CD4-positive, CD25-positive, alpha-beta regulatory T cell (primary cell): ENCODE data around the gene COL5A1. TPM values are rescaled to one million over a fixed set of nuclear protein-coding genes. Genes with fewer than 3 reads are reported as not detected.

Experiments
- ATAC-seq, 2 donors: fragments of 150-1000 bp; cut with Tn5 transposase; one replicate each; pipeline ENCODE4 v1.10.0; 2021; ENCODE audit warnings: low read depth in 2 of 2, moderate number of reproducible peaks in 2 of 2, moderate library complexity in 1 of 2
- DNase-seq, 3 donors: peaks; one replicate each; pipeline versions ENCODE4 v3.0.0 to v3.0.0-alpha.2; 2012 to 2022; ENCODE audit warnings: mixed read lengths in 1 of 3
- H3K27ac ChIP-seq: one replicate; pipeline ENCODE4 v1.7.0; 2013; ENCODE audit warnings: mild to moderate bottlenecking, low read length; ENCODE audit not compliant: insufficient read depth, poor library complexity, severe bottlenecking
- H3K27me3 ChIP-seq: one replicate; pipeline ENCODE4 v1.7.0; 2013; ENCODE audit warnings: low read length; ENCODE audit not compliant: control insufficient read depth, insufficient read depth
- H3K36me3 ChIP-seq: one replicate; pipeline ENCODE4 v1.7.0; 2013; ENCODE audit warnings: mild to moderate bottlenecking, low read length, moderate library complexity; ENCODE audit not compliant: control insufficient read depth, insufficient read depth
- H3K4me1 ChIP-seq: 2 replicates; pipeline ENCODE4 v1.7.0; 2013; ENCODE audit warnings: mild to moderate bottlenecking, low read length; ENCODE audit not compliant: insufficient read depth, control insufficient read depth, poor library complexity, severe bottlenecking
- H3K4me3 ChIP-seq: one replicate; pipeline ENCODE4 v1.7.0; 2013; ENCODE audit warnings: low read depth, mild to moderate bottlenecking, low read length, moderate library complexity
- H3K9me3 ChIP-seq, 2 experiments: 1 replicate in 1 of 2; 2 replicates in 1 of 2; pipeline ENCODE4 v1.7.0; 2013; ENCODE audit warnings: low read length in 2 of 2, mild to moderate bottlenecking in 1 of 2, moderate library complexity in 1 of 2; ENCODE audit not compliant: control insufficient read depth in 2 of 2
- H3K27ac Mint-ChIP-seq, 3 donors: one replicate each; pipeline ENCODE4 v1.8.0; 2020 to 2022; ENCODE audit warnings: mild to moderate bottlenecking in 3 of 3, mixed read lengths in 3 of 3, moderate library complexity in 2 of 3
- H3K27me3 Mint-ChIP-seq: one replicate; pipeline ENCODE4 v1.8.0; 2022; ENCODE audit warnings: mild to moderate bottlenecking, mixed read lengths
- H3K36me3 Mint-ChIP-seq: one replicate; pipeline ENCODE4 v1.8.0; 2020; ENCODE audit warnings: mixed read lengths
- H3K4me1 Mint-ChIP-seq, 4 donors: one replicate each; pipeline ENCODE4 v1.8.0; 2020 to 2022; ENCODE audit warnings: mixed read lengths in 4 of 4, mild to moderate bottlenecking in 1 of 4
- H3K4me3 Mint-ChIP-seq, 4 donors: one replicate each; pipeline ENCODE4 v1.8.0; 2020 to 2022; ENCODE audit warnings: mild to moderate bottlenecking in 4 of 4, mixed read lengths in 4 of 4, moderate library complexity in 3 of 4
- H3K9me3 Mint-ChIP-seq, 7 donors: one replicate each; pipeline ENCODE4 v1.8.0; 2020 to 2022; ENCODE audit warnings: mixed read lengths in 7 of 7, mild to moderate bottlenecking in 3 of 7, moderate library complexity in 2 of 7
- polyA plus RNA-seq, 4 donors: library from polyadenylated mRNA; unstranded; fragments of 300-500 nt; fragmentation: Illumina TruSeq; gene quantifications; one replicate each; pipeline ENCODE4 v1.2.3, GENCODE V29; 2021
- total RNA-seq: library from RNA; stranded (reverse); gene quantifications from one replicate; pipeline ENCODE4 v1.2.3, GENCODE V29; 2022

COL5A1 gene
- total and polyA plus RNA-seq, 5 donors from 2014 or later, result 0.02 to 1.7 (median 0.10) TPM; not detected in 2

DNA sequence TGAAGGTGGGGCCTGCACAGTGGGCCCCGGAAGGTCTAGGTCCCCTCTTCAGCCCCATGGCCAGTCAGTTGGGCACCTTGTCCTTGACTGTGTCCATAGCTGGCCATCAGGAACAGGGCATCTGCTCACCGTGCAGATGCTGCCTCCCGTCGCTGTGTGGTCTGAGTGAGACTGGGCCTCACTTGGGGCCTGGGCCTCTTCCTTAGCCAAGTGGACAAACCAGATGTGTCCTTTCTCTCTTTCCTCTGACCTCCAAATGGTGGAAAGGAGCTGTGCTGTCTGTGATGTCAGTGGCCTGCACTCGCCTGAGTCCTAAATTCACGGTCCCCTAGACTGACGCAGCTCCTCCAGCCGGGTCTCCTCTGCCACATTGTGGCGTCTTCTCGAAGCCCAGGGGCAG is 114.5 kb downstream of the COL5A1 start:
- H3K4me3 Mint-ChIP-seq, result no peak overlapping the region
- ATAC-seq, result no peak

DNA sequence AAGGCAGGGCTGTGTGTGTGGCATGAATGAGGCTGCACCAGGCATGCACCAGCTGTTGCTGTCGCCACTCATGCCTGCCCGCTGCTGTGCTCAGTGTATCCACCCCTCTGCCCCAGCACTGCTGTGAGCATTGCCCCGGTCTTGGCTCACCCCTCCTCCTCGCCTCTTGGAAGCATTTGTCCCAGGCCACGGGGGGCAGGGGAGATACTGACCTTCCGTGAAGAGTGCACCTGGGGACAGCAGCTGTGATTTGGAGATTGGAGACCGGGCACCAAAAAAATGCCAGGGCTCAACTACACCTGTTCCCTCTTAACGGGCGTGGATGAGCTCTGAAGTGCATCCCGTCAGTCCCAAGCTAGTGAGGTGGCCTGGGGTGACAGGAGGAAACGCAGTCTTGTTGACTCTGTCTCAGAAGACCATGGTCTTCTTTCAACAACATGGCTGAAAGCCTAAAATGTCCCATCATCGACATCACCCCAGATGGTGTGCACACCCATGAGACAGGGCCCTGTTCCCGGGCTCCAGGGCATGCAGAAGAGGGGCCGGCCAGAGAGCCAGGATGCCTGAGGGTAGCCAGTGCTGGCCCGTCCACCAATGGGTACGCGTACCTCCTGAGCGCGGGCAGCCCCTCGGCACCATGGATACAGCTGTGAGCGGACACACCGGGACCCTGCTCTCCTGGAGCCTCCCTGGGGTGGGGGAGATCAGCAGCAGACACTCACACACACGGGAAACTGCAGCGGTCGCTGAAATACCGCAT is 115.8 kb downstream of the COL5A1 start:
- H3K27ac Mint-ChIP-seq, result no peak overlapping the region
- H3K4me3 Mint-ChIP-seq, result peak overlapping the region in 1 of 4 donors; percentile 27
- Histone ChIP-seq H3K36me3 (no peaks in the 10 kb centered on the region), H3K4me3 (no peak overlapping the region), H3K9me3 (no peaks in the 10 kb centered on the region), H3K27ac (no peak overlapping the region), H3K27me3 (no peaks in the 10 kb centered on the region), H3K4me1 (no peaks in the 10 kb centered on the region)
- H3K27me3 Mint-ChIP-seq, result no peaks in the 10 kb centered on the region
- no peaks in the 10 kb centered on the region for H3K36me3 Mint-ChIP-seq
- ATAC-seq, result no peak
- no peaks in the 10 kb centered on the region for H3K4me1 Mint-ChIP-seq
- H3K9me3 Mint-ChIP-seq, result peaks cover 0 to 6% (median 0%) of the 10 kb centered on the region in 7 donors
- no peak for DNase-seq

More for the DNA sequence above, 114.5 kb downstream of the COL5A1 start:
- H3K4me1 Mint-ChIP-seq, result no peaks in the 10 kb centered on the region
- no peaks in the 10 kb centered on the region for H3K36me3 Mint-ChIP-seq
- no peak for DNase-seq
- H3K36me3 ChIP-seq, result no peaks in the 10 kb centered on the region
- no peaks in the 10 kb centered on the region for H3K9me3 ChIP-seq
- H3K4me3 ChIP-seq, result no peak overlapping the region
- peaks cover 0 to 4% (median 0%) of the 10 kb centered on the region in 7 donors for H3K9me3 Mint-ChIP-seq
- H3K27ac ChIP-seq, result no peak overlapping the region
- no peaks in the 10 kb centered on the region for H3K27me3 Mint-ChIP-seq
- peak overlapping the region in 1 of 3 donors; percentile 72 for H3K27ac Mint-ChIP-seq
- no peaks in the 10 kb centered on the region for H3K27me3 ChIP-seq
- H3K4me1 ChIP-seq, result no peaks in the 10 kb centered on the region

GRCh38 chr9:134758949-134759607 is 117.5 kb downstream of the COL5A1 start:
- Histone ChIP-seq H3K4me3 (no peak overlapping the region), H3K4me1 (no peaks in the 10 kb centered on the region), H3K36me3 (no peaks in the 10 kb centered on the region), H3K27me3 (no peaks in the 10 kb centered on the region), H3K27ac (no peak overlapping the region), H3K9me3 (no peaks in the 10 kb centered on the region)
- ATAC-seq (no peak), DNase-seq (no peak)
- Mint-ChIP-seq H3K4me3 (no peak overlapping the region), H3K4me1 (no peaks in the 10 kb centered on the region), H3K9me3 (peaks cover 0 to 6% (median 0%) of the 10 kb centered on the region in 7 donors), H3K27me3 (no peaks in the 10 kb centered on the region), H3K27ac (no peak overlapping the region), H3K36me3 (no peaks in the 10 kb centered on the region)

GRCh38 chr9:134759913-134760312 is 118.3 kb downstream of the COL5A1 start:
- ATAC-seq (no peak), DNase-seq (no peak)
- Histone ChIP-seq H3K4me3 (no peak overlapping the region), H3K27me3 (no peaks in the 10 kb centered on the region), H3K36me3 (no peaks in the 10 kb centered on the region), H3K4me1 (no peaks in the 10 kb centered on the region), H3K9me3 (no peaks in the 10 kb centered on the region), H3K27ac (no peak overlapping the region)
- Mint-ChIP-seq H3K9me3 (peaks cover 0 to 6% (median 0%) of the 10 kb centered on the region in 7 donors), H3K27ac (no peak overlapping the region), H3K4me3 (no peak overlapping the region), H3K27me3 (no peaks in the 10 kb centered on the region), H3K4me1 (no peaks in the 10 kb centered on the region), H3K36me3 (no peaks in the 10 kb centered on the region)

DNA sequence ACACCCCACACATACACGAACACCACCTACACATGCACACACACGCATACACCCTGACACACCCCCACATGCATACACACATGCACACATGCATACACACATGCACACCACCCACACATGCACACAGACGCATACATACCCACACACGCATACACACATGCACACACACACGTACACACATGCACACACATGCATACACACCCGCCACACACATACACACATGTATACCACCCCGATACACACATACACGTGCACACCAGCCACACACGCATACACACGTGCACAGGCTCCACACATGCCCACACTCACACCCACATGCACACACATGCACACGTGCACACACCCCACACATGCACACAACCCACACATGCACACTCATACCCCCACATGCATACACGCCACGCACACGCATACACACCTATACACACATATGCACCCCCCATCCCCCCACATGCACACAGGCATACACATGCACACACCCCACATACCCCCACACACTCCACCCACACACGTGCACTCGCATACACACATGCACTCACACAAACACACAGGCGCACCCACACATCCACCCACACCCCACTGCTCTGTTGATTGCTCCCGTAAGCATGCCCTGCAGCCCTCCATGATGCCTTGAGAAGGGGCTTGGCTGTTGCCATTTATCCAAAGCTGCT is 119.3 kb downstream of the COL5A1 start:
- Histone ChIP-seq H3K27ac (no peak overlapping the region), H3K36me3 (no peaks in the 10 kb centered on the region), H3K4me3 (no peak overlapping the region), H3K9me3 (no peaks in the 10 kb centered on the region), H3K4me1 (no peaks in the 10 kb centered on the region), H3K27me3 (no peaks in the 10 kb centered on the region)
- DNase-seq (no peak), ATAC-seq (no peak)
- H3K4me3 Mint-ChIP-seq, result no peak overlapping the region
- peaks cover 0 to 6% (median 0%) of the 10 kb centered on the region in 7 donors for H3K9me3 Mint-ChIP-seq
- H3K27me3 Mint-ChIP-seq, result no peaks in the 10 kb centered on the region
- H3K36me3 Mint-ChIP-seq, result no peaks in the 10 kb centered on the region
- H3K4me1 Mint-ChIP-seq, result no peaks in the 10 kb centered on the region
- no peak overlapping the region for H3K27ac Mint-ChIP-seq

DNA sequence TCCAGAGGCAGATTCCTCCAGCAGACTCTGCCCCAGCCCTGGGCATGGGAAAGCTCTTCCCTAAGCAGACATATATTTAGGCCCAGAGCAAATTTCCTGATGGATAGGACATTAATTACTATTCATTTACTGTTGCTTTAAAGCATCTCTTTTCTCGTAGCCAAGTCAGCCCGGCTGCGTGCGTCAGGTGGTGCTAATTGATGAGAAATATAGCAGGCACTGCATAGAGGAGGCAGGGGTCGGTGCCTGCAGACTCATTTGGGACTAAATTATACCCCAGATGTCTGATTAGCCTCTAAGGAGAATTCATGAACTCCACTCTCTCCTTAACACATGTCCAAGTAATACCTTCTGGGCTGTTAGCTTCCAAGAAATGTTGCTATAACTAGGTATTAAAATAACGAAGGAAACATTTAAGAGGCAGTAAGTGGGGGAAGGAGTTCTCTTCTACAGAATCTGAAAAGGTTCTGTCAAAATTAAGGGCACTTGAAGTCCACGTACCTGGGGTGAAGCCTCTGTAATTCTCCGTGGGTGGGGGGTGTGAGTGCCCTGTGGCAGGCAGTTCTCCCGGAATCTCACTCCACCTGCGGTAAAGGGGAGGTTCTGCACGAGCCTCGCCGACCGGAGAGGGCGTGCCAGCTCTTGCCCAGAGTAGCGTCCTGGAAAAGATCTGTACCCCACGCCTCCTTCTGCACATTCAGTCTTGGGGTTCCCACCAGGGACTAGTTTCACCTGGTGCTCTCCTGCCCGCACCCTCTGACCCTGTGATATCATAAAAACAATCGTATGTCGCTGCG is 123.1 kb downstream of the COL5A1 start:
- no peak for ATAC-seq
- Histone ChIP-seq H3K36me3 (no peaks in the 10 kb centered on the region), H3K9me3 (no peaks in the 10 kb centered on the region), H3K27me3 (no peaks in the 10 kb centered on the region), H3K4me3 (no peak overlapping the region), H3K4me1 (no peaks in the 10 kb centered on the region), H3K27ac (no peak overlapping the region)
- no peaks in the 10 kb centered on the region for H3K36me3 Mint-ChIP-seq
- peaks cover 0 to 3% (median 0%) of the 10 kb centered on the region in 4 donors for H3K4me1 Mint-ChIP-seq
- no peaks in the 10 kb centered on the region for H3K27me3 Mint-ChIP-seq
- H3K9me3 Mint-ChIP-seq, result peaks cover 0 to 6% (median 0%) of the 10 kb centered on the region in 7 donors
- no peak for DNase-seq
- no peak overlapping the region for H3K27ac Mint-ChIP-seq
- no peak overlapping the region for H3K4me3 Mint-ChIP-seq

DNA sequence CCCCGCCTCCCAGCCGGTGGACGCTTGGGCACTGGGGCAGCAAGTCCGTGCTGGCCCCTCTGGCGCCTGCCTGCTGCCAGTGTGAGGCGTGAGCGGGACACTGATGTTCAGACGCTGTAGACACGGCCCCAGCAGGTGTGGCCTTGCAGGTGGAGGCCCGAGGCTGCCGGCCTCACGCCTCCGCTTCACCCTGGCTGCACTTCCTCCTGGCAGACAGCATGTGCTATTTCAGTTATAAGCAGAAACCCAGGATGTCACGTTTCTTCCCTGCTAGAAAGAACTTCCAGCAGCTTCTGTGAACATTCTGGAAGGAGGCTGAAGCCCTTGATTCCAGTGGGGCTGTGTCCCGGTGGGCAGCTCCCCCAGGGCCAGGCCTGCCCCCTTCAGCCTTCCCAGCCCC is 124.2 kb downstream of the COL5A1 start:
- no peak for ATAC-seq
- Mint-ChIP-seq H3K9me3 (peaks cover 0 to 4% (median 0%) of the 10 kb centered on the region in 7 donors), H3K27ac (no peak overlapping the region), H3K4me3 (no peak overlapping the region), H3K27me3 (no peaks in the 10 kb centered on the region), H3K36me3 (no peaks in the 10 kb centered on the region), H3K4me1 (peaks cover 0 to 3% (median 0%) of the 10 kb centered on the region in 4 donors)
- no peak for DNase-seq
- H3K4me3 ChIP-seq, result no peak overlapping the region
- no peaks in the 10 kb centered on the region for H3K9me3 ChIP-seq
- no peaks in the 10 kb centered on the region for H3K36me3 ChIP-seq
- no peaks in the 10 kb centered on the region for H3K4me1 ChIP-seq
- no peak overlapping the region for H3K27ac ChIP-seq
- H3K27me3 ChIP-seq, result no peaks in the 10 kb centered on the region
